ENCODE results near the gene PGR. TPM values are rescaled to one million over a fixed set of nuclear protein-coding genes. Genes with fewer than 3 reads are reported as not detected.

The PGR gene
- total and polyA plus RNA-seq, 11 donors, result 1.4 to 13.9 (median 10.6) TPM

DNA sequence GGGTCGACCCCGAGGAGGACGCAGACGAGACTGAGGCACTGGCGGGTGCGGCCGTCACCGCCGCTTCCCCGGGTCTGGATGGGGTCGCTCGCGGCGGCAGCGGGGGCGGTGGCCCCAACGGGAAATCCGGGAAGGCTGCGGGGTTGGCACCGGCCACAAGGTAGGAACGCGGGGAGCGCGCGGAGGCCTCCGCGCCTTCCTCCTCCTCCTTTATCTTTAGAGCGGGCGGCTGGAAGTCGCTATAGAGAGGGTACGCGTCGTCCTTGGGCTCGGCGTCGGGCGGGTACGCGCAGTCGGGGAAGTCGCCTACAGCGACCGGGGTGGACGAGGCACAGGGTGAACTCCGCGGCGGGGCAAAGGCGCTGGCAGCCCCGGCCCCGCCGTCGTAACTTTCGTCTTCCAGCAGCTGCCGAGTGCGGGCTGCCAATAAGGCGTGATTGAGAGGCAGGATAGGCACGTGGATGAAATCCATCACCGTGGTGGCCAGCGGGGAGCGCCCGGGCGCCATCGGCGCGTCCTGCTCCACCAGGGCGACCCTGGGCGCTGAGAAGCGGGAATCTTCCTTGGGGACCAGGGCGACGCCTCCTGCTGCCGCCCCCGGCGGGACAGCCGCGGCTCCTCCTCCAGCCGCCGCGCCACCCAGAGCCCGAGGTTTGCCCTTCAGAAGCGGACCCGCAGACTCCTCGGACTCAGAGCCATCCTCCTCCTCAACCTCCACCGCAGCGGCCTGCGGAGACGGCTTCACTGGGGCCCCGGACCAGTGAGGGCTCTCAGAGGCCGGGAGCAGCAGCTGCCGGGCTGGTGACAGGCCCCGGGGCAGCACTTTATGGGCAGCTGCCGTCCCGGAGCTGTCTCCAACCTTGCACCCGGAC is 1.7 kb downstream of the PGR start:
- Histone ChIP-seq H3K36me3 (peaks cover 0 to 2% (median 0%) of the 10 kb centered on the region in 9 donors), H3K9me3 (no peaks in the 10 kb centered on the region), H3K27ac (peak overlapping the region; percentile 70 to 89 (median 86)), H3K4me1 (peaks cover 0 to 31% (median 11%) of the 10 kb centered on the region in 12 donors), H3K4me3 (peak overlapping the region; percentile 49 to 94 (median 78)), H3K27me3 (peaks cover 0 to 36% (median 0%) of the 10 kb centered on the region in 9 donors)
- TF ChIP-seq CTCF (IDR thresholded peaks at IDR 0.05), result peak in 3 of 12 donors; percentile 7 to 24 (median 20)
- no peak for TF ChIP-seq POLR2A (IDR thresholded peaks at IDR 0.05)
- intact Hi-C loops (cut with DNase I), result loop anchor here in 7 of 10 donors (2.0 to 10.0 kb wide), 9 partner anchors 91 to 307 kb away; no protein-coding TSS in a partner anchor
- ATAC-seq, result peak in 3 of 4 donors; percentile 49 to 68 (median 64)
- 0 to 1% (median 0%) methylated on average over 20 to 93 of the region's 93 CpGs for WGBS, 4 donors
- DNase-seq, result peak; percentile 25 to 74 (median 54)

DNA sequence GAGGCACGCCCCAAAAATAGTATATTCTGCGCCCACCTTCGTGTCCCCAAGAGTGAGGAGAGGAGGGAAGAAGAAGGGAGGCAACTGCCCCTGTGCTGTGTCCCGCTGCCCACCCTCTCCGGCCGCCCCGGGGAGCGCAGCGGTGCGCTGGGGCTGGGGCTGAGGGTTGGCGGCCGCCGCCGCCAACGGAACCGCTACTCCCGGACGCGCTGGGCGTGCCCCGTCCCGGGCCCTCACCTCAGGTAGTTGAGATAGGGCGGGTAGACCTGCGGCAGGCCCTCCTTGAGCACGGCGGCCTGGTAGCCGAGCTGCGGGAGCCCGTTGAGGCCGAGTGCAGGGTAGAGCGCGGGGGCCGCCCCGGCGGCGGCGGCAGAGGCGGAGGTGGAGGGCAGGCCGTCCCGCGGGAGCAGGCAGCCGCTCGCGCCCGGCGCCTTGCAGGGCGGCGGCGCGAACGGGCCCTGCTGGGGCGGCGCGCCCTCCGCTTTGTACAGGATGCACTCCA is 2.4 kb downstream of the PGR start:
- H3K9me3 ChIP-seq, result no peaks in the 10 kb centered on the region
- H3K4me1 ChIP-seq, result peaks cover 0 to 31% (median 11%) of the 10 kb centered on the region in 12 donors
- H3K27ac ChIP-seq, result peak overlapping the region; percentile 70 to 89 (median 86)
- WGBS, 4 donors, result 0 to 1% (median 0%) methylated on average over 28 to 55 of the region's 55 CpGs
- TF ChIP-seq POLR2A (IDR thresholded peaks at IDR 0.05), result no peak
- no peak for TF ChIP-seq CTCF (IDR thresholded peaks at IDR 0.05)
- peaks cover 0 to 36% (median 0%) of the 10 kb centered on the region in 9 donors for H3K27me3 ChIP-seq
- ATAC-seq (peak; percentile 57 to 77 (median 70)), DNase-seq (peak in 4 of 5 donors; percentile 17 to 73 (median 44))
- intact Hi-C loops (cut with DNase I), result loop anchor here in 7 of 10 donors (5.0 to 10.0 kb wide), 8 partner anchors 90 to 308 kb away; no protein-coding TSS in a partner anchor
- peak overlapping the region; percentile 49 to 94 (median 78) for H3K4me3 ChIP-seq
- H3K36me3 ChIP-seq, result peaks cover 0 to 3% (median 0%) of the 10 kb centered on the region in 9 donors

DNA sequence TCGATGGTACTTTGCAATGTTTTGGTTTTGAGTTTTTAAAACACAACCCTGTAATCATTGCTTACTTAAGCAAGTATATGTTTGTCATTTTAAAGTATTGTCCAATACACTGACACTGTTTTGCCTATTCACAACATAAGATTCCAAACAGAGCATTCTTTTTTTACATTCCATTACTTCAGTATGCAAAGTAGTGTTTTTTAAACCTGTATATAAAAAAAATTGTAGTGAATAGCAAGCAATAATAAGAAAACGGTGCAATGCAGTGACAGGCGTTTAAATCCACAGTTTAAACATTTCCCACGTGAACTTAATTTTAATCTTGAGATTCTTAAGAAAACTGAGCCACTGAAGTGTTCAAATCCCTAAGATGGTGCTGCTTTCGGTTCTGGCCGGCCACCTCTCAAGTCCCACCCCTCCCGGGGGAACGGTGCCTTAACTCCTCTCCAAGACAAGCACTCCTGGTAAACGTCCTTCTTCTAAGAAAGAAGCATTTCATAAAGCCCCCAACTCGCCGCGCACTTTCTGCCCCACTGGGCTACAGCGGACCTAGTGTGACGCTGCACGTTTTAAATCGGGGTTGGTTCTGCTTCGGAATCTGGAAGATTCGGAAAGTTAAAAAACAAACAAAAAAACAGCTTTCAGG is 2.9 kb downstream of the PGR start:
- peaks cover 0 to 3% (median 0%) of the 10 kb centered on the region in 9 donors for H3K36me3 ChIP-seq
- peak overlapping the region; percentile 49 to 94 (median 78) for H3K4me3 ChIP-seq
- no peaks in the 10 kb centered on the region for H3K9me3 ChIP-seq
- peak; percentile 46 to 74 (median 59) for DNase-seq
- ATAC-seq, result peak in 3 of 4 donors; percentile 6 to 39 (median 20)
- peaks cover 0 to 31% (median 11%) of the 10 kb centered on the region in 12 donors for H3K4me1 ChIP-seq
- TF ChIP-seq CTCF (IDR thresholded peaks at IDR 0.05), result no peak
- no peak for TF ChIP-seq POLR2A (IDR thresholded peaks at IDR 0.05)
- peak overlapping the region; percentile 70 to 89 (median 86) for H3K27ac ChIP-seq
- 3 to 8% (median 6%) methylated on average over 18 of the region's 18 CpGs for WGBS, 4 donors
- intact Hi-C loops (cut with DNase I), result loop anchor here in 7 of 10 donors (5.0 to 10.0 kb wide), 8 partner anchors 89 to 308 kb away; no protein-coding TSS in a partner anchor
- peaks cover 0 to 36% (median 0%) of the 10 kb centered on the region in 9 donors for H3K27me3 ChIP-seq
